SU-DHL-6 (cell line): ENCODE measurements around the gene MIA3.
A peak's percentile ranks its signal among the peaks of the same experiment; 100 is the strongest.

Experiments used
- H2AFZ ChIP-seq: fragments of 200-600 bp; sonication (generic); 2 replicates; pipeline ENCODE4 v1.6.1; 2014; ENCODE audit warnings: low read depth, mild to moderate bottlenecking, moderate library complexity, mixed read lengths, antibody characterized with exemption, low read length; ENCODE audit not compliant: severe bottlenecking
- H3F3A ChIP-seq: fragments of 200-600 bp; shearing (Covaris generic); 2 replicates; pipeline ENCODE4 v1.6.0; 2016; ENCODE audit warnings: antibody characterized with exemption, mild to moderate bottlenecking; ENCODE audit not compliant: insufficient read depth
- H3K27ac ChIP-seq: fragments of 200-600 bp; sonication (generic); 2 replicates; pipeline ENCODE4 v1.5.1; 2016; ENCODE audit warnings: low read depth, mild to moderate bottlenecking, low read length, moderate library complexity, mixed read lengths
- H3K27me3 ChIP-seq: fragments of 200-600 bp; sonication (generic), shearing (Covaris generic); 2 replicates; pipeline ENCODE4 v1.6.0; 2014; ENCODE audit warnings: mild to moderate bottlenecking, low read length
- H3K36me3 ChIP-seq: fragments of 200-600 bp; sonication (generic); 2 replicates; pipeline ENCODE4 v1.6.1; 2014; ENCODE audit warnings: mild to moderate bottlenecking, low read length, mixed read lengths
- H3K4me2 ChIP-seq: fragments of 300-600, 200-600 bp; shearing (Covaris generic), sonication (generic); 2 replicates; pipeline ENCODE4 v1.6.0; 2014; ENCODE audit warnings: low read length, low read depth, mild to moderate bottlenecking; ENCODE audit not compliant: poor library complexity, severe bottlenecking
- H3K4me3 ChIP-seq: fragments of 200-600 bp; sonication (generic); 2 replicates; pipeline ENCODE4 v1.5.1; 2014; ENCODE audit warnings: antibody characterized with exemption, low read length, mild to moderate bottlenecking, mixed read lengths; ENCODE audit not compliant: insufficient read depth, poor library complexity, severe bottlenecking
- H3K79me2 ChIP-seq: fragments of 200-600 bp; sonication (generic); 2 replicates; pipeline ENCODE4 v1.6.1; 2014; ENCODE audit warnings: mild to moderate bottlenecking, low read length, moderate library complexity; ENCODE audit not compliant: insufficient read depth
- H3K9ac ChIP-seq: fragments of 200-600 bp; sonication (generic); 2 replicates; pipeline ENCODE4 v1.7.0; 2014; ENCODE audit warnings: mild to moderate bottlenecking, low read length
- H3K9me2 ChIP-seq: fragments of 200-600 bp; sonication (generic); replicated peaks from 2 replicates; pipeline ENCODE4 v1.6.1; 2014; ENCODE audit warnings: low read length; ENCODE audit not compliant: insufficient read depth
- H3K9me3 ChIP-seq: fragments of 200-600 bp; sonication (generic); 2 replicates; pipeline ENCODE4 v1.6.1; 2014; ENCODE audit warnings: low read length, mixed read lengths; ENCODE audit not compliant: insufficient read depth
- H4K20me1 ChIP-seq: fragments of 200-600 bp; sonication (generic); 2 replicates; pipeline ENCODE4 v1.6.1; 2014; ENCODE audit warnings: low read depth, mild to moderate bottlenecking, antibody characterized with exemption, low read length, moderate library complexity, mixed read lengths
- EZH2phosphoT487 ChIP-seq: fragments of 200-600 bp; sonication (generic), shearing (Covaris generic); conservative IDR thresholded peaks from 2 replicates; pipeline ENCODE4 v1.6.1; 2018; ENCODE audit warnings: mild to moderate bottlenecking, antibody characterized with exemption, low read length, moderate library complexity, mixed read lengths
- TF ChIP-seq, protein P1 (sequence below): fragments of 200-600 bp; sonication (generic); IDR thresholded peaks from one replicate; pipeline ENCODE4 v1.5.1; 2017; ENCODE audit warnings: antibody characterized with exemption, mild to moderate bottlenecking, low read length, moderate library complexity; ENCODE audit not compliant: insufficient read depth, poor library complexity, severe bottlenecking

The MIA3 gene

DNA sequence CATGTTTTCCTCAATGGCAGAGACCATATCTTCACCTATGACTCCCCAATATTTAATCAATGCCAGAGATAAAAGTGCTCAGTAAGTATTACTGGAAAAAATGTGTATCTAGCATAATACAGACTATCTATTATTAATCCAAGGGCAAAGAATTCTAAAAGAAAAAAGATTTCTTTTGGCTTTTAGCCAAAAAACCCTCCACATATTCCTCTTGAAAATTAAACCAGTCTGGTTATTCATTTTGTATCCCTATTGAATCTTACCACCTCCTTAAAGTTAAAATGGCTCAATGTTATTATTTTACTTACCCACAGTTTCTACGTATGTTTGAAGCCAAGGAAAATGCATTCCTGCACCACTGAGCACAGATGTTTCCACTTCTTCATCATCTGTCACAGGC lies 29.8 kb upstream of the MIA3 start:
- TF ChIP-seq, protein P1, sequence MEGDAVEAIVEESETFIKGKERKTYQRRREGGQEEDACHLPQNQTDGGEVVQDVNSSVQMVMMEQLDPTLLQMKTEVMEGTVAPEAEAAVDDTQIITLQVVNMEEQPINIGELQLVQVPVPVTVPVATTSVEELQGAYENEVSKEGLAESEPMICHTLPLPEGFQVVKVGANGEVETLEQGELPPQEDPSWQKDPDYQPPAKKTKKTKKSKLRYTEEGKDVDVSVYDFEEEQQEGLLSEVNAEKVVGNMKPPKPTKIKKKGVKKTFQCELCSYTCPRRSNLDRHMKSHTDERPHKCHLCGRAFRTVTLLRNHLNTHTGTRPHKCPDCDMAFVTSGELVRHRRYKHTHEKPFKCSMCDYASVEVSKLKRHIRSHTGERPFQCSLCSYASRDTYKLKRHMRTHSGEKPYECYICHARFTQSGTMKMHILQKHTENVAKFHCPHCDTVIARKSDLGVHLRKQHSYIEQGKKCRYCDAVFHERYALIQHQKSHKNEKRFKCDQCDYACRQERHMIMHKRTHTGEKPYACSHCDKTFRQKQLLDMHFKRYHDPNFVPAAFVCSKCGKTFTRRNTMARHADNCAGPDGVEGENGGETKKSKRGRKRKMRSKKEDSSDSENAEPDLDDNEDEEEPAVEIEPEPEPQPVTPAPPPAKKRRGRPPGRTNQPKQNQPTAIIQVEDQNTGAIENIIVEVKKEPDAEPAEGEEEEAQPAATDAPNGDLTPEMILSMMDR = no peak
- TF ChIP-seq EZH2phosphoT487 = no peak
- Histone ChIP-seq H3K27me3 (no peaks in the 10 kb centered on the region), H3K9me2 (no peaks in the 10 kb centered on the region), H4K20me1 (no peaks in the 10 kb centered on the region), H2AFZ (no peak overlapping the region), H3K9me3 (no peaks in the 10 kb centered on the region), H3K9ac (no peak overlapping the region; the same call in 1 of the 2 replicates), H3K4me2 (peak overlapping the region; percentile 97), H3F3A (no peaks in the 10 kb centered on the region), H3K36me3 (peaks cover 21% of the 10 kb centered on the region; the same call in 1 of the 2 replicates), H3K27ac (no peak overlapping the region), H3K79me2 (peaks cover 42% of the 10 kb centered on the region), H3K4me3 (no peak overlapping the region)

DNA sequence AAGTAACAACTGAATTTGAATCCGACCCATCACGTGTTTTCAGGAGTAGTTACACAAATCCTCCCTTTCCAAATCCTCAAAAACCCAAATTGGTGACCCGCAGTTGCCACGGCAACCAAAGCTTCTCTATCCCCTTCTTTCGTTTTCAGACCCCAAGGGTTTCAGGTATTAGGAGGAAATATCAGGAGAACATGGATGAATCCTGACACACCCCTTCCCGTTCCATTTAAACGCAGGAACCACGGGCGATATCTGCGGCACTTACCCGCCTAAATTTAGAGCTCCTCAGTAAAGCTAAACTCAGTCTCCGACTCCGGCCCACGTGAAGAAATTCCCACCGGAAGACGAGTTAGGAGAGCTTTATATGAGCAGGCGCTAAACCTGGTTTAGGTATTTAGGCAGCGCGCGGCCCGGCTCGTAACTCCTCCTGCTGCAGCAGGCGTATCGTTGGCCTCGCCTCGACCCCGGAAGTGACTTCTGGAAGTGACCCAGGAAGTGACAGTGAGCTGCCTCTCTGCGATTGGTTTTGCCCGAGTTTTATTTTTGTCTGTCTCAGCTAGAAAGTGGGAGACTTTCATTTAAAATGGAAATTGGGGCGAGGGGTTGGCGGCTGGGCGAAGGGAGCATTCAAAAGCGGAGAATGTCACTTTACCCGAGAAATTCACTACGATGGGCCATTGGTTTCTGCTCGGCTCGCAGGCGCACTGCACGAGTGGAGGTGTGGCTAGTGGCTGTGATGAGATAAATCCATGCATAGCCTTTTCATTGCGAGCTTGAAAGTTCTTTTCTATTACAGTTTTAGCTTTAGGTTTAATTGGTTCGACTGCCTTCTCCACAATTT lies 28.2 kb upstream of the MIA3 start, which contains the start of gene TAF1A:
Gene TAF1A, minus strand, starts transcription at position 472 of the 841 bp plus-strand sequence.
- Histone ChIP-seq H4K20me1 (no peaks in the 10 kb centered on the region), H3K9me2 (no peaks in the 10 kb centered on the region), H2AFZ (peak within 1 kb of the TSS; percentile 94), H3K27me3 (no peaks in the 10 kb centered on the region), H3K4me3 (peak within 1 kb of the TSS; percentile 98), H3K9ac (peak within 1 kb of the TSS; percentile 80), H3K9me3 (no peaks in the 10 kb centered on the region), H3K36me3 (peaks cover 11% of the 10 kb centered on the region; the same call in 1 of the 2 replicates), H3K79me2 (peaks cover 34% of the 10 kb centered on the region), H3F3A (no peaks in the 10 kb centered on the region), H3K27ac (peak within 1 kb of the TSS; percentile 39), H3K4me2 (peak within 1 kb of the TSS; percentile 97)
- TF ChIP-seq, protein P1 = no peak
- no peak for TF ChIP-seq EZH2phosphoT487

DNA sequence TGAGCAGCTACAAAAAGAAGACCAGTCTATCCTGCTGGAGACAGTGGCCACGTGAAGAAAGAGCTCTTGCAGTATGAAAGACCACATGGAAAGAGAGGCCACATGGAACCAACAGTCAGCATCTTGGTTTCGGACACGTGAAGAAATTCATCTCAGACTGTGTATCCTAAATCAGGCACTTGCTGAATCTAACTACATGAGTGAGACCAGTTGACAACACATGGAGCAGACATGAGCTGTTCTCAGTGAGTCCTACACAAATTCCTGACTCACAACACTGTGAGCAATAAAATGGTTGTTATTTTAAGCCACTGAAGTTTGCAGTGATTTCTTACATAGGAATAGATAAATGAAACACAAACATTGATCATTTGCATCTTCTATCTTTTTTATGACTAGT lies 25.7 kb upstream of the MIA3 start:
- TF ChIP-seq, protein P1 = no peak
- TF ChIP-seq EZH2phosphoT487 = no peak
- Histone ChIP-seq H3K27ac (no peak overlapping the region), H3K36me3 (peaks cover 2% of the 10 kb centered on the region; the same call in 1 of the 2 replicates), H3F3A (no peaks in the 10 kb centered on the region), H3K9ac (no peak overlapping the region), H3K79me2 (peaks cover 20% of the 10 kb centered on the region), H3K27me3 (no peaks in the 10 kb centered on the region), H4K20me1 (no peaks in the 10 kb centered on the region), H3K4me2 (no peak overlapping the region), H3K9me3 (no peaks in the 10 kb centered on the region), H3K9me2 (no peaks in the 10 kb centered on the region), H2AFZ (peak overlapping the region; percentile 1), H3K4me3 (no peak overlapping the region)
